Neural cell (in vitro differentiated cells): ENCODE results near the gene WASF3. TPM values are rescaled to one million over a fixed set of nuclear protein-coding genes. Genes with fewer than 3 reads are reported as not detected.
"Not testable (repeated sequence)": the region's sequence is repeated elsewhere in the genome, so short reads cannot be mapped to it uniquely, and the experiment has no call there.

Experiments used
- H2AFZ ChIP-seq: fragments of 200-600, 300-800 bp; sonication (generic), shearing (Covaris generic); 2 replicates; pipeline ENCODE4 v1.6.0; 2014; ENCODE audit warnings: low read depth, mild to moderate bottlenecking, antibody characterized with exemption, low read length, moderate library complexity
- H3F3A ChIP-seq: fragments of 200-600 bp; shearing (Covaris generic); 2 replicates; pipeline ENCODE4 v1.6.1; 2016; ENCODE audit warnings: mild to moderate bottlenecking, moderate library complexity, mixed read lengths, antibody characterized with exemption, low read length; ENCODE audit not compliant: insufficient read depth, poor library complexity, severe bottlenecking
- H3K27ac ChIP-seq: fragments of 200-600, 300-800 bp; sonication (generic), shearing (Covaris generic); 2 replicates; pipeline ENCODE4 v1.5.1; 2014; ENCODE audit warnings: mild to moderate bottlenecking, low read length, moderate library complexity
- H3K27me3 ChIP-seq: fragments of 300-800, 200-600 bp; sonication (generic), shearing (Covaris generic); 2 replicates; pipeline ENCODE4 v1.6.0; 2014; ENCODE audit warnings: mild to moderate bottlenecking, low read depth, low read length, moderate library complexity; ENCODE audit not compliant: insufficient read depth
- H3K36me3 ChIP-seq: fragments of 300-800, 200-600 bp; sonication (generic), shearing (Covaris generic); 2 replicates; pipeline ENCODE4 v1.5.1; 2014; ENCODE audit warnings: mild to moderate bottlenecking, antibody characterized with exemption, low read length, moderate library complexity; ENCODE audit not compliant: insufficient read depth
- H3K4me2 ChIP-seq: fragments of 300-800, 200-600 bp; sonication (generic), shearing (Covaris generic); 2 replicates; pipeline ENCODE4 v1.6.0; 2014; ENCODE audit warnings: mild to moderate bottlenecking, low read length
- H3K4me3 ChIP-seq: fragments of 300-800, 200-600 bp; sonication (generic), shearing (Covaris generic); 2 replicates; pipeline ENCODE4 v1.5.1; 2014; ENCODE audit warnings: mild to moderate bottlenecking, low read length, moderate library complexity
- H3K79me2 ChIP-seq: fragments of 200-600 bp; shearing (Covaris generic); replicated peaks from 2 replicates; pipeline ENCODE4 v1.6.0; 2014; ENCODE audit warnings: mild to moderate bottlenecking, low read length, moderate library complexity; ENCODE audit not compliant: insufficient read depth
- H3K9ac ChIP-seq: fragments of 300-800, 200-600 bp; sonication (generic), shearing (Covaris generic); 2 replicates; pipeline ENCODE4 v1.6.1; 2016; ENCODE audit warnings: mild to moderate bottlenecking, low read length, mixed read lengths
- H3K9me2 ChIP-seq: fragments of 200-600 bp; shearing (Covaris generic); 2 replicates; pipeline ENCODE4 v1.6.1; 2016; ENCODE audit warnings: mild to moderate bottlenecking, low read length, mixed read lengths; ENCODE audit not compliant: insufficient read depth
- H3K9me3 ChIP-seq: fragments of 200-600, 300-800 bp; sonication (generic), shearing (Covaris generic); 2 replicates; pipeline ENCODE4 v1.6.1; 2016; ENCODE audit warnings: mild to moderate bottlenecking, mixed run types, low read length, moderate library complexity, mixed read lengths
- H4K20me1 ChIP-seq: fragments of 200-600 bp; shearing (Covaris generic); 2 replicates; pipeline ENCODE4 v1.6.1; 2016; ENCODE audit warnings: mild to moderate bottlenecking, mixed run types; ENCODE audit not compliant: insufficient read depth
- EP300 ChIP-seq: fragments of 450-650 bp; conservative IDR thresholded peaks from 2 replicates; pipeline ENCODE4 v1.6.1; 2014; ENCODE audit warnings: antibody characterized with exemption, mild to moderate bottlenecking, moderate library complexity; ENCODE audit not compliant: poor library complexity, severe bottlenecking
- EZH2 ChIP-seq: fragments of 200-600, 300-800 bp; shearing (Covaris generic), sonication (generic); IDR thresholded peaks from 2 replicates; pipeline ENCODE4 v1.6.1; 2014; ENCODE audit warnings: antibody characterized with exemption, low read length, borderline replicate concordance, mild to moderate bottlenecking; ENCODE audit not compliant: insufficient read depth, poor library complexity, severe bottlenecking
- MXI1 ChIP-seq: fragments of 450-650 bp; conservative IDR thresholded peaks from 2 replicates; pipeline ENCODE4 v1.6.1; 2014; ENCODE audit warnings: antibody characterized with exemption, mild to moderate bottlenecking; ENCODE audit not compliant: poor library complexity, severe bottlenecking
- POLR2AphosphoS5 ChIP-seq: IDR thresholded peaks from 2 replicates; pipeline ENCODE4 v1.6.1; 2012
- RAD21 ChIP-seq: fragments of 450-650 bp; conservative IDR thresholded peaks from 2 replicates; pipeline ENCODE4 v1.6.1; 2014; ENCODE audit warnings: antibody characterized with exemption, mild to moderate bottlenecking, moderate library complexity
- REST ChIP-seq: IDR thresholded peaks from 2 replicates; pipeline ENCODE4 v1.6.1; 2012; ENCODE audit warnings: borderline replicate concordance
- SMC3 ChIP-seq: fragments of 450-650 bp; conservative IDR thresholded peaks from 2 replicates; pipeline ENCODE4 v1.6.1; 2014; ENCODE audit warnings: antibody characterized with exemption, mild to moderate bottlenecking, moderate library complexity; ENCODE audit not compliant: poor library complexity
- TAF1 ChIP-seq: IDR thresholded peaks from 2 replicates; pipeline ENCODE4 v1.6.1; 2012; ENCODE audit warnings: low read depth
- polyA plus RNA-seq: library from polyadenylated mRNA; depleted of rRNA; stranded (reverse); fragments of >200 nt; gene quantifications from 2 replicates; pipeline ENCODE4 v1.2.3, GENCODE V29; 2014
- TF ChIP-seq, protein P1 (sequence below): fragments of 450-650 bp; IDR thresholded peaks from 2 replicates; pipeline ENCODE4 v1.5.1; 2014; ENCODE audit warnings: antibody characterized with exemption, mild to moderate bottlenecking, moderate library complexity; ENCODE audit not compliant: poor library complexity, severe bottlenecking

Gene WASF3
- polyA plus RNA-seq, 1 donor from 2014 or later, result 44.5 TPM

- H3F3A ChIP-seq, H2AFZ ChIP-seq, H3K79me2 ChIP-seq, H3K9ac ChIP-seq, H3K9me3 ChIP-seq, H3K27ac ChIP-seq, H3K27me3 ChIP-seq, H3K4me3 ChIP-seq, H4K20me1 ChIP-seq, H3K4me2 ChIP-seq, H3K36me3 ChIP-seq, H3K9me2 ChIP-seq: not testable (repeated sequence)
Observed at GRCh38 chr13:26636073-26636472, 78.6 kb downstream of the WASF3 start.

GRCh38 chr13:26646603-26647002 lies 89.1 kb downstream of the WASF3 start:
- H3K4me2 ChIP-seq, result no peak overlapping the region

GRCh38 chr13:26651234-26651633 lies 93.8 kb downstream of the WASF3 start:
- Histone ChIP-seq H3K9me3 (peaks cover 3% of the 10 kb centered on the region), H3K36me3 (no peaks in the 10 kb centered on the region), H2AFZ (no peak overlapping the region), H3F3A (no peaks in the 10 kb centered on the region), H4K20me1 (no peaks in the 10 kb centered on the region), H3K79me2 (no peaks in the 10 kb centered on the region), H3K4me3 (no peak overlapping the region), H3K27me3 (no peaks in the 10 kb centered on the region), H3K27ac (no peak overlapping the region), H3K4me2 (no peak overlapping the region), H3K9ac (no peak overlapping the region), H3K9me2 (no peaks in the 10 kb centered on the region)
- TF ChIP-seq POLR2AphosphoS5 (no peak), REST (no peak), EZH2 (no peak), SMC3 (no peak), RAD21 (no peak), MXI1 (no peak), TAF1 (no peak), EP300 (no peak)
- TF ChIP-seq, protein P1, sequence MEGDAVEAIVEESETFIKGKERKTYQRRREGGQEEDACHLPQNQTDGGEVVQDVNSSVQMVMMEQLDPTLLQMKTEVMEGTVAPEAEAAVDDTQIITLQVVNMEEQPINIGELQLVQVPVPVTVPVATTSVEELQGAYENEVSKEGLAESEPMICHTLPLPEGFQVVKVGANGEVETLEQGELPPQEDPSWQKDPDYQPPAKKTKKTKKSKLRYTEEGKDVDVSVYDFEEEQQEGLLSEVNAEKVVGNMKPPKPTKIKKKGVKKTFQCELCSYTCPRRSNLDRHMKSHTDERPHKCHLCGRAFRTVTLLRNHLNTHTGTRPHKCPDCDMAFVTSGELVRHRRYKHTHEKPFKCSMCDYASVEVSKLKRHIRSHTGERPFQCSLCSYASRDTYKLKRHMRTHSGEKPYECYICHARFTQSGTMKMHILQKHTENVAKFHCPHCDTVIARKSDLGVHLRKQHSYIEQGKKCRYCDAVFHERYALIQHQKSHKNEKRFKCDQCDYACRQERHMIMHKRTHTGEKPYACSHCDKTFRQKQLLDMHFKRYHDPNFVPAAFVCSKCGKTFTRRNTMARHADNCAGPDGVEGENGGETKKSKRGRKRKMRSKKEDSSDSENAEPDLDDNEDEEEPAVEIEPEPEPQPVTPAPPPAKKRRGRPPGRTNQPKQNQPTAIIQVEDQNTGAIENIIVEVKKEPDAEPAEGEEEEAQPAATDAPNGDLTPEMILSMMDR, result no peak

More at GRCh38 chr13:26646603-26647002, 89.1 kb downstream of the WASF3 start:
- TF ChIP-seq POLR2AphosphoS5 (no peak), EP300 (no peak)
- Histone ChIP-seq H3K27me3 (no peaks in the 10 kb centered on the region), H3K79me2 (no peaks in the 10 kb centered on the region), H3K9ac (no peak overlapping the region), H2AFZ (no peak overlapping the region), H3K9me2 (no peaks in the 10 kb centered on the region), H3K4me3 (no peak overlapping the region), H3K9me3 (peaks cover 3% of the 10 kb centered on the region), H4K20me1 (no peaks in the 10 kb centered on the region), H3K36me3 (no peaks in the 10 kb centered on the region), H3F3A (no peaks in the 10 kb centered on the region), H3K27ac (no peak overlapping the region)
